Epithelial cell of prostate (primary cell): Measurements from ENCODE around the gene KLB.
"Not testable (repeated sequence)": the region's sequence is repeated elsewhere in the genome, so short reads cannot be mapped to it uniquely, and the experiment has no call there.

Experiments
- DNase-seq: peaks from one replicate; pipeline ENCODE4 v3.0.0-alpha.2; 2011; ENCODE audit warnings: low read depth, low spot score
- H3K27ac ChIP-seq: fragments of 450-650 bp; 2 replicates; pipeline ENCODE4 v1.5.1; 2017; ENCODE audit warnings: mild to moderate bottlenecking

The KLB gene

DNA sequence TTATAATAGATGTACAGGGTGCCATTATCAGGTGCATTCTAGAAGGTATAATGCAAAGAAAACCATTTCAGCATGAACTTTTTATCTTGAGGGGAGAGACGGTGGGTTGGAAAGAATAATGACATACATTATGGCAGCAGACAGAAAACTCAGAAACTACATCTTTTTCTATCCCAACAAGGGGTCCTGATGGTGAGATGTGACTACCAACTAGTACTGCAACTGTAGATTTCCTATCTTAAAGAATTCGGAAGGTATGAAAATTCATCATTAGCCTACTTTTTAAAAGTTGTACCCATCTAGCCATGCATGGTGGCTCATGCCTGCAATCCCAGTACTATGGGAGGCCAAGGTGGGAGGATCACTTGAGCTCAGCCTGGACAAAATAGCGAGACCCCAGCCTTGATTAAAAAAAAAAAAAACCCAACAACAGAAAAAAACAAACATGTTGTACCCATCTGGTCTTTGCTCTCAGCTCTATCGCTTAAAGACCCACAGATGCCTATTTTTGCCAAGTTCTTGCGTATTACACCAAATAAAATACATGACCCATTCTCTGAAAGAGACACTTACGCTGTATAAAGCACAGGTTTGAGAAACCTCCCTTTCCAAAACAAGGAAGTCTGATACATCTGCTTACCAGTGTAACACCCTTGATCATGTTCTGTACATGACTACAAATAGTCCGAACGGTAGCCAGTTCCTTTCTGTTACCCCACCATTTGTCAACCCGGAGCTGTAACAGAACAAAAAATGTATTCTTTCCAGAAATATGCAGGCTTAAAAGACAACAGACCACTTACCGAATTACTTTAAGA, 50.4 kb downstream of the KLB start:
- H3K27ac ChIP-seq, result peak overlapping the region; percentile 88

DNA sequence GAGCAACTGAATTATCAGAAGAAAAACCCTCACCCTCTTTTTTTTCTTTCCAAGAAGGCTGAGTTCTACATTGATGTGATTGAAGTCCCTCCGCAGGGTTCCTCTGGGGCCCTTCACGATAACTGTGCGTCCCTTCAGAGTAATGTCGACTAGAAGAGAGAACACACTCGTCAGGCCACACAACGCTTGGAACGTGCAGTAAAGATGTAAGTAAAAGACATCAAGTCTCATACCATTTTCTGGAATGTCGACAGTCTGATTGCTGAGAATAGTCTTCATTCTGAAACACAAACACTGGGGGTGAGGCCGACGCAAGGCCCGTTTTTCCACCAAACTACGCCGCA, 51.4 kb downstream of the KLB start:
- not testable (repeated sequence) for DNase-seq
- peak overlapping the region; percentile 88 for H3K27ac ChIP-seq

More for the DNA sequence above, 50.4 kb downstream of the KLB start:
- DNase-seq, result no peak

GRCh38 chr4:39458505-39459300, 52.0 kb downstream of the KLB start, which contains the start of the genes LIAS and RPL9:
LIAS (plus strand) TSS chr4:39459056; CDS start chr4:39459118, 62 bp downstream.
RPL9 (minus strand) TSS chr4:39458922; CDS start chr4:39458439, 483 bp downstream.
- DNase-seq, result peak; percentile 99
- H3K27ac ChIP-seq, result peak within 1 kb of the TSS; percentile 88

DNA sequence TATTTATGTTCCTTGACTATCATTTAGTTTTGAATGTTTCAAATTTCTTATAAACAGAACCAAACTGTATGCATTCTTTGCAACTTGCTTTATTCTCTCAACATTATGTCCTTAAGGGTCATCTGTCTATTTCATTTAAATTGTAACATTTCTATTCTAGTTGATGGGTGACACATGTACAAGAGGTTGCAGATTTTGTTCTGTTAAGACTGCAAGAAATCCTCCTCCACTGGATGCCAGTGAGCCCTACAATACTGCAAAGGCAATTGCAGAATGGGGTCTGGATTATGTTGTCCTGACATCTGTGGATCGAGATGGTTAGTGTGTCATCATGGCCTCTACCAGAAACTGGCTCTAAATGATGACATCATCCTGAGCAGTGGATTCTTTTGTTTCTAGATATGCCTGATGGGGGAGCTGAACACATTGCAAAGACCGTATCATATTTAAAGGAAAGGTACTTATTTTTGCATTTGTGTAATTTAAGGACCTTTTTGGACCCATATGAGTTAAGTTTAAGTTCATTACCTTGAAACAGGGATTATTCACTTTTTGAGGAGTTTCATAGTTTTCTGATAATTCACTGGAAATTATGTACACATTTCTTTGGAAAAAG, 58.3 kb downstream of the KLB start:
- H3K27ac ChIP-seq, result no peak overlapping the region
- DNase-seq, result no peak

- H3K27ac ChIP-seq, result peak overlapping the region; percentile 25
- DNase-seq, result no peak
Observed at GRCh38 chr4:39466747-39467146, 60.0 kb downstream of the KLB start.

GRCh38 chr4:39467464-39467863, 60.7 kb downstream of the KLB start:
- H3K27ac ChIP-seq, result no peak overlapping the region
- no peak for DNase-seq

- no peak for DNase-seq
- H3K27ac ChIP-seq, result no peak overlapping the region
Observed at GRCh38 chr4:39469429-39470077, 62.8 kb downstream of the KLB start.

GRCh38 chr4:39470402-39470801, 63.7 kb downstream of the KLB start:
- no peak for DNase-seq
- H3K27ac ChIP-seq, result no peak overlapping the region

- DNase-seq, result no peak
- H3K27ac ChIP-seq, result no peak overlapping the region
Observed at GRCh38 chr4:39472396-39472795, 65.7 kb downstream of the KLB start.

- no peak overlapping the region for H3K27ac ChIP-seq
- no peak for DNase-seq
Observed at GRCh38 chr4:39476187-39476895, 69.6 kb downstream of the KLB start.

DNA sequence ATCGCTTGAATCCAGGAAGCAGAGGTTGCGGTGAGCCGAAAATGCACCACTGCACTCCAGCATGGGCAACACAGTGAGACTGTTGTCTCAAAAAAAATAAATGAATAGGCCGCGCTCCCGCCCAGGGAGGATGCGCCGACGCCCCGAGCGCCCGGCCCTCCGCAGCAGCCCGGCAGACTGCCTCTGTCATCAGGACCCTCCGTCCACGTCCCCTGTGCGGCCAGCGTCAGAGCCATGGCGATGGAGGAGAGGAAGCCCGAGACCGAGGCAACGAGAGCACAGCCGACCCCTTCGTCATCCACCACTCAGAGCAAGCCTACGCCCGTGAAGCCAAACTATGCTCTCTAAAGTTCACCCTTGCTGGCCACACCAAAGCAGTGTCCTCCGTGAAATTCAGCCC, 73.5 kb downstream of the KLB start:
- no peak overlapping the region for H3K27ac ChIP-seq
- DNase-seq, result no peak

DNA sequence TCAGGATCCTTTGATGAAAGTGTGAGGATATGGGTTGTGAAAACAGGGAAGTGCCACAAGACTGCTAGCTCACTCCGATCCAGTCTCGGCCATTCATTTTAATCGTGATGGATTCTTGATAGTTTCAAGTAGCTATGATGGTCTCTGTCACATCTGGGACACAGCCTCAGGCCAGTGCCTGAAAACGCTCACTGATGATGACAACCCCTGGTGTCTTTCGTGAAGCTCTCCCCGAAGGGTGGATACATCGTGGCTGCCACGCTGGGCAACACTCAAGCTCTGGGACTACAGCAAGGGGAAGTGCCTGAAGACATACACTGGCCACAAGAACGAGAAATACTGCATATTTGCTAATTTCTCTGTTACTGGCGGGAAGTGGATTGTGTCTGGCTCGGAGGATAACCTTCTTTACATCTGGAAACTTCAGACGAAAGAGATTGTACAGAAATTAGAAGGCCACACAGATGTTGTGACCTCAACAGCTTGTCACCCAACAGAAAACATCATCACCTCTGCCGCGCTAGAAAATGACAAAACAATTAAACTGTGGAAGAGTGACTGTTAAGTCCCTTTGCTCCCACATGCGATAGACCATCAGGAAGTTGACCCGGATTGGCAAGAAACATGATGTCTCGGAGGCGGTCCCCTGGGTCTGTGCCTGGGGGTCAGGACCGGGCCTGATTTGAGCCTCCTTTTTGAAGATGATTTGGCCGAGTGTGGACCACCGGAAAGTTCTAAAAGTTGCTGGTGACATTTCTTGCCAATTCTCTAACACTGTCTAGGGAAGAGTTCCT, 74.4 kb downstream of the KLB start:
- no peak overlapping the region for H3K27ac ChIP-seq
- DNase-seq, result no peak

- H3K27ac ChIP-seq, result no peak overlapping the region
- no peak for DNase-seq
Observed at GRCh38 chr4:39484582-39485272, 78.0 kb downstream of the KLB start.

DNA sequence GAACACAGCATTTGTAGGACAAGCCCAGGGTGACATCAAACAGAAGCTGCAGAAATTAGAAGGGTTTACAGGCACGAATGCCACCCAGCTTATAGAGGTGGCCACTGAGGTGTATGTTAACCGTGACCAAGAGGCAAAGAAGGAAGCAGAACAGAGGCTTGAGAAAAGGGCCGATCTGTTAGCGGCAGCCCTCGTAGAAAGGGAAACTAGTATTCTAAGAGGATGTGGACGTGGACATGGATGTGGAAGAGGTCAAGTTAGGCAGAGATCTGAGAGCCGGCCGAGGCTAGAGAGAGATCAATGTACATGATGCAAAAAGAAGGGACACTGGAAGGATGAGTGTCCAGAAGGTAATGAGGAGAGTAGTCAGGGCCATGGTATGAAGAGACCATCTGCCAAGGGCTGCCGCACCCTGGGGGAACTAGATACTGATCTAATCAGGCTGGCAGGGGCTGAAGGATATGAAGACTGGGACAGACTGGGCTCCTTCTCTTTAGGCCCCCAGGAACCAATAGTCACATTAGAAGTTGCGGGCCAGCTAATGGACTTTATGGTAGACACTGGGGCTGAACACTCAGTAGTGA, 79.6 kb downstream of the KLB start:
- H3K27ac ChIP-seq, result no peak overlapping the region
- DNase-seq, result no peak

DNA sequence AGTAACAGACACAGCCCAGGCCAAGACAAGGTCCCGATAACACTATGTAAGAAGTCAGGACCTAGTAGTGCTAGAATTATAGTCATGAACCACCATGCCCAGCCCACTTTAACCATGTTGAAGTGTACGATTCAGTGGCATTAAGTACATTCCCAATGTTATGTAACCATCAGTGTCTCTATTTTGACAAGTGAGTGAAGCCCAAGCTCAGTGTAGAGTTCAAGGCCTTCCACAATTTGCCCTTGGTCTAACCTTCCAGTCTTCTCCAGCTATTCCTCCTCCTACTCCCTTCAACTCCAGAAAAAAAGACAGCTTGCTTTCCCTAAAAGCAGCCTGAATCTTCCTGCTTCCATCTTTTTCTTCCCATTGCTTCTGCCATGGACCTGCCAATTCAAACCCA, 83.6 kb downstream of the KLB start:
- no peak for DNase-seq
- no peak overlapping the region for H3K27ac ChIP-seq

DNA sequence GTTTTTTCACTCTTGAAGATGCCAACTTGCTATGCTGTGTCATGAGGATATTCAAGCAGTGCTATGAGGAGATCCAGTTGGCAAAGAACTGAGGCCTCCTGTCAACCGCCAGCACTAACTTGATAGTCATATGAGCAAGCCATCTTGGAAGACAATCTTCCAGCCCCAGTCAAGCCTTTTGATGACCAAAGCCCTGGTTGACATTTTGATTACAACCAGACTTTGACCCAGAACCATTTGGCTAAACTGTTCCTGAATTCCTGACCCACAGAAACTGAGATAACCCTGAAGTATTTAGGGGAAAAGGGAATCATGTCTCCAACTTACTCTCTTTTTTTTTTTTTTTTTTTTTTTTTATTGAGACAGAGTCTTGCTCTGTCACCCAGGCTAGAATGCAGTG, 87.6 kb downstream of the KLB start:
- no peak for DNase-seq
- no peak overlapping the region for H3K27ac ChIP-seq

- H3K27ac ChIP-seq, result peak overlapping the region; percentile 82
- DNase-seq, result peak; percentile 83
Observed at GRCh38 chr4:39495446-39496213, 88.9 kb downstream of the KLB start.
